Mesenchymal stem cell (in vitro differentiated cells and primary cell): ENCODE results near the gene TBC1D3H. TPM values are rescaled to one million over a fixed set of nuclear protein-coding genes. Genes with fewer than 3 reads are reported as not detected.
"Not testable (repeated sequence)": the region's sequence is repeated elsewhere in the genome, so short reads cannot be mapped to it uniquely, and the experiment has no call there.

Experiments used
- DNase-seq: peaks from one replicate; pipeline ENCODE4 v3.0.0-alpha.2; 2013
- H2AFZ ChIP-seq: one replicate; pipeline ENCODE4 v1.6.1; 2013; ENCODE audit warnings: low read depth, mild to moderate bottlenecking, control low read depth, inconsistent platforms, low read length, moderate library complexity
- H2AK5ac ChIP-seq: 2 replicates; pipeline ENCODE4 v1.6.1; 2013; ENCODE audit warnings: low read length, moderate library complexity, mild to moderate bottlenecking, inconsistent platforms; ENCODE audit not compliant: severe bottlenecking
- H2BK120ac ChIP-seq: one replicate; pipeline ENCODE4 v1.6.1; 2013; ENCODE audit warnings: low read depth, mild to moderate bottlenecking, inconsistent platforms, low read length, moderate library complexity
- H2BK12ac ChIP-seq, 2 experiments: one replicate each; pipeline ENCODE4 v1.6.1; 2013; ENCODE audit warnings: inconsistent platforms in 2 of 2, low read length in 2 of 2, mild to moderate bottlenecking in 2 of 2, moderate library complexity in 2 of 2, control low read depth in 1 of 2
- H2BK15ac ChIP-seq: one replicate; pipeline ENCODE4 v1.6.1; 2013; ENCODE audit warnings: mild to moderate bottlenecking, low read depth, inconsistent platforms; ENCODE audit not compliant: poor library complexity, severe bottlenecking
- H2BK5ac ChIP-seq: 2 replicates; pipeline ENCODE4 v1.6.1; 2013; ENCODE audit warnings: low read depth, mild to moderate bottlenecking, low read length, control low read depth, inconsistent platforms; ENCODE audit not compliant: poor library complexity, severe bottlenecking
- H3K14ac ChIP-seq, 2 experiments: one replicate each; pipeline ENCODE4 v1.6.1; 2013; ENCODE audit warnings: inconsistent platforms in 2 of 2, low read length in 2 of 2, control low read depth in 1 of 2, mild to moderate bottlenecking in 1 of 2, moderate library complexity in 1 of 2
- H3K18ac ChIP-seq, 2 experiments: one replicate each; pipeline ENCODE4 v1.6.1; 2013; ENCODE audit warnings: inconsistent platforms in 2 of 2, low read length in 2 of 2, control low read depth in 1 of 2, low read depth in 1 of 2, mild to moderate bottlenecking in 1 of 2
- H3K23ac ChIP-seq, 2 experiments: one replicate each; pipeline ENCODE4 v1.6.1; 2013; ENCODE audit warnings: inconsistent platforms in 2 of 2, low read length in 2 of 2, mild to moderate bottlenecking in 2 of 2, moderate library complexity in 2 of 2, control low read depth in 1 of 2
- H3K27ac ChIP-seq: 2 replicates; pipeline ENCODE4 v1.5.1; 2013; ENCODE audit warnings: mild to moderate bottlenecking, moderate library complexity, low read length, control low read depth, inconsistent platforms; ENCODE audit not compliant: poor library complexity, severe bottlenecking
- H3K27me3 ChIP-seq, 2 experiments: 2 replicates each; pipeline versions ENCODE4 v1.6.1 to v1.7.0; 2013; ENCODE audit warnings: low read length in 2 of 2, mild to moderate bottlenecking in 2 of 2, moderate library complexity in 2 of 2, control low read depth in 1 of 2, inconsistent platforms in 1 of 2; ENCODE audit not compliant: control insufficient read depth in 1 of 2, insufficient read depth in 1 of 2
- H3K36me3 ChIP-seq, 2 experiments: 2 replicates each; pipeline versions ENCODE4 v1.6.1 to v1.7.0; 2013; ENCODE audit warnings: low read length in 2 of 2, control low read depth in 1 of 2, inconsistent platforms in 1 of 2, low read depth in 1 of 2, mild to moderate bottlenecking in 1 of 2; ENCODE audit not compliant: insufficient read depth in 2 of 2, control insufficient read depth in 1 of 2
- H3K4ac ChIP-seq, 2 experiments: one replicate each; pipeline ENCODE4 v1.6.1; 2013; ENCODE audit warnings: inconsistent platforms in 2 of 2, low read length in 2 of 2, mild to moderate bottlenecking in 2 of 2, moderate library complexity in 2 of 2, control low read depth in 1 of 2, low read depth in 1 of 2
- H3K4me1 ChIP-seq: 2 replicates; pipeline ENCODE4 v1.6.1; 2013; ENCODE audit warnings: low read depth, low read length, control low read depth; ENCODE audit not compliant: control insufficient read depth, insufficient read depth
- H3K4me2 ChIP-seq: 2 replicates; pipeline ENCODE4 v1.6.1; 2013; ENCODE audit warnings: low read length, mild to moderate bottlenecking, inconsistent platforms; ENCODE audit not compliant: poor library complexity, severe bottlenecking
- H3K4me3 ChIP-seq, 2 experiments: 2 replicates each; pipeline versions ENCODE4 v1.5.1 to v1.7.0; 2013; ENCODE audit warnings: low read length in 2 of 2, mild to moderate bottlenecking in 2 of 2, control low read depth in 1 of 2, low read depth in 1 of 2; ENCODE audit not compliant: insufficient read depth in 1 of 2
- H3K79me1 ChIP-seq: replicated peaks from 2 replicates; pipeline ENCODE4 v1.6.1; 2013; ENCODE audit warnings: mild to moderate bottlenecking, control low read depth, low read length, inconsistent platforms; ENCODE audit not compliant: poor library complexity, severe bottlenecking
- H3K9ac ChIP-seq: 2 replicates; pipeline ENCODE4 v1.7.0; 2013; ENCODE audit warnings: mild to moderate bottlenecking, low read length, moderate library complexity
- H3K9me3 ChIP-seq: 2 replicates; pipeline ENCODE4 v1.7.0; 2013; ENCODE audit warnings: mild to moderate bottlenecking, low read length; ENCODE audit not compliant: control insufficient read depth
- H4K8ac ChIP-seq: one replicate; pipeline ENCODE4 v1.6.1; 2013; ENCODE audit warnings: inconsistent platforms, mild to moderate bottlenecking, low read length, moderate library complexity
- H4K91ac ChIP-seq: one replicate; pipeline ENCODE4 v1.6.1; 2013; ENCODE audit warnings: mild to moderate bottlenecking, low read length, inconsistent platforms
- whole genome bisulfite sequencing: methylation state at CpG from one replicate; pipeline ENCODE4 v1.1.7; 2013; ENCODE audit warnings: mixed read lengths; 5-methylcytosine and 5-hydroxymethylcytosine counted together
- small RNA-seq: library from polyadenylated mRNA; stranded (forward); fragments of <200 nt; extraction: miRNeasy Mini kit (QIAGEN cat#:217004); gene quantifications from one replicate; pipeline ENCODE3, GENCODE V24; 2013; ENCODE audit warnings: low read depth

The TBC1D3H gene

DNA sequence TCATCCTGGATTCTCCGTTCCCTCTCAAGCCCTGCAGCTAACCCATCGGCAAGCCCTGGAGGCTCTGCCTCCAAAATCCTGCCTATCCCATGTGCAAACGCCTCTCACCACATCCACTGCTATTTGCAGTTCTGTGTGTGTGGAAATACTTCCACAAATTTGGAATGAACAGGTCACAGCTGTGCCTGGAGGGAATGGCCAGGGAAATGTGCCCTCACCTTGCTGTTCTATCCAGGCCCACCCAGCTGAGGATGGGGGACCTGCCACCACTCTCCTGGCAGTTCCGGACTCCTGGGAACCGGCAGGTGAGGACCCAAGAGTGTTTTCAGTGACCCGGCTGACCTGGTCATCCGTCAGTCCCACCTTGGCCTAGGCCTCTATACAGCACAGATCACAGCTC lies 12.3 kb downstream of the TBC1D3H start:
- not testable (repeated sequence) for H2AFZ ChIP-seq, H3K36me3 ChIP-seq, H3K79me1 ChIP-seq, H3K9me3 ChIP-seq, H2BK120ac ChIP-seq, H3K27me3 ChIP-seq, H3K4me3 ChIP-seq, H2BK12ac ChIP-seq, H3K27ac ChIP-seq, H2BK5ac ChIP-seq, H3K4ac ChIP-seq, H2AK5ac ChIP-seq, DNase-seq, H3K4me2 ChIP-seq, H3K18ac ChIP-seq, H3K4me1 ChIP-seq, H3K23ac ChIP-seq, H4K91ac ChIP-seq, H4K8ac ChIP-seq, H2BK15ac ChIP-seq, H3K14ac ChIP-seq, H3K9ac ChIP-seq
- WGBS, result no CpG with 5 or more reads among the region's 7 CpGs

DNA sequence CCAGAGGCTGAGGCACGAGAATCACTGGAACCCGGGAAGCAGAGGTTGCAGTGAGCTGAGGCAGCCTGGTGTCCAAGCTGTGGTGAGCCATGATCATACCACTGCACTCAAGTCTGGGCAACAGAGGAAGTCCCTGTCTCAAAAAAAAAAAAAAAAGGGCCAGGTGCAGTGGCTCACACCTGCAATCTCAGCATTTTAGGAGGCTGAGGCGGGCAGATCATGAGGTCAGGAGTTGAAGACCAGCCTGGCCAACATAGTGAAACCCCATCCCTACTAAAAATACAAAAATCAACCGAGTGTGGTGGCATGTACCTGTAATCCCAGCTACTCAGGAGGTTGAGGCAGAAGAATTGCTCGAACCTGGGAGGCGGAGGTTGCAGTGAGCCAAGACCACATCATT lies 25.7 kb downstream of the TBC1D3H start:
- not testable (repeated sequence) for H3K9ac ChIP-seq, H3K27ac ChIP-seq, DNase-seq, H3K14ac ChIP-seq, H2BK12ac ChIP-seq, H2BK5ac ChIP-seq, H3K4me3 ChIP-seq, H3K18ac ChIP-seq, H3K36me3 ChIP-seq, H4K91ac ChIP-seq, H3K9me3 ChIP-seq, H2AFZ ChIP-seq, H3K4me1 ChIP-seq, H3K23ac ChIP-seq, H3K4me2 ChIP-seq, H3K27me3 ChIP-seq, H3K79me1 ChIP-seq, H2BK15ac ChIP-seq, H3K4ac ChIP-seq, H2AK5ac ChIP-seq, H4K8ac ChIP-seq, H2BK120ac ChIP-seq
- no CpG with 5 or more reads among the region's 6 CpGs for WGBS

Small RNA genes within 50 kb of the gene (small RNA-seq; reads per million reads assigned to genes)
- not detected for gene RNU6-1192P
